ENCODE results near the gene MYT1.
A peak's percentile ranks its signal among the peaks of the same experiment; 100 is the strongest.
"Not testable (repeated sequence)": the region's sequence is repeated elsewhere in the genome, so short reads cannot be mapped to it uniquely, and the experiment has no call there.

- TF ChIP-seq CTCF (conservative IDR thresholded peaks at IDR 0.05 in 1 of 2, IDR thresholded peaks at IDR 0.05 in 1 of 2; ENCODE audit: extremely low read depth in 1 of 2, insufficient read depth in 1 of 2, low read depth in 1 of 2, low read length in 2 of 2) = peak; percentile 53 to 69
- not testable (repeated sequence) for TF ChIP-seq EZH2 (IDR thresholded peaks at IDR 0.05; ENCODE audit: borderline replicate concordance, low read length)
These were observed 121.6 kb downstream of the MYT1 start for GRCh38 chr20:64285579-64286446.
